SU-DHL-6 (cell line): ENCODE data around the gene CPLANE1.

Experiments
- CTCF ChIP-seq: fragments of 200-600 bp; sonication (generic); IDR thresholded peaks from one replicate; pipeline ENCODE4 v1.5.1; 2017; ENCODE audit warnings: antibody characterized with exemption, mild to moderate bottlenecking, low read length, moderate library complexity; ENCODE audit not compliant: insufficient read depth, poor library complexity, severe bottlenecking
- EZH2phosphoT487 ChIP-seq: fragments of 200-600 bp; sonication (generic), shearing (Covaris generic); conservative IDR thresholded peaks from 2 replicates; pipeline ENCODE4 v1.6.1; 2018; ENCODE audit warnings: mild to moderate bottlenecking, antibody characterized with exemption, low read length, moderate library complexity, mixed read lengths

- no peak for TF ChIP-seq CTCF
- TF ChIP-seq EZH2phosphoT487, result no peak
These were observed 2.1 kb downstream of the CPLANE1 start for GRCh38 chr5:37247036-37247435.
